Epithelial cell of proximal tubule (primary cell): ENCODE data around the gene ZFP3. TPM values are rescaled to one million over a fixed set of nuclear protein-coding genes. Genes with fewer than 3 reads are reported as not detected.
"Not testable (repeated sequence)": the region's sequence is repeated elsewhere in the genome, so short reads cannot be mapped to it uniquely, and the experiment has no call there.

Source experiments
- DNase-seq: peaks from one replicate; pipeline ENCODE4 v3.0.0-alpha.2; 2011; ENCODE audit warnings: low read depth
- H3K4me3 ChIP-seq: 2 replicates; pipeline ENCODE4 v1.5.1; 2011; ENCODE audit warnings: low read depth, mild to moderate bottlenecking, low read length
- CTCF ChIP-seq: conservative IDR thresholded peaks from 2 replicates; pipeline ENCODE4 v1.5.1; 2012; ENCODE audit warnings: low read depth, mild to moderate bottlenecking, low read length
- total RNA-seq: library from RNA; depleted of rRNA; stranded (reverse); fragments of >200 nt; gene quantifications from 2 replicates; pipeline ENCODE4 v1.2.3, GENCODE V29; 2015

The ZFP3 gene
- 1.2 and 1.7 TPM in 2 replicates for total RNA-seq

DNA sequence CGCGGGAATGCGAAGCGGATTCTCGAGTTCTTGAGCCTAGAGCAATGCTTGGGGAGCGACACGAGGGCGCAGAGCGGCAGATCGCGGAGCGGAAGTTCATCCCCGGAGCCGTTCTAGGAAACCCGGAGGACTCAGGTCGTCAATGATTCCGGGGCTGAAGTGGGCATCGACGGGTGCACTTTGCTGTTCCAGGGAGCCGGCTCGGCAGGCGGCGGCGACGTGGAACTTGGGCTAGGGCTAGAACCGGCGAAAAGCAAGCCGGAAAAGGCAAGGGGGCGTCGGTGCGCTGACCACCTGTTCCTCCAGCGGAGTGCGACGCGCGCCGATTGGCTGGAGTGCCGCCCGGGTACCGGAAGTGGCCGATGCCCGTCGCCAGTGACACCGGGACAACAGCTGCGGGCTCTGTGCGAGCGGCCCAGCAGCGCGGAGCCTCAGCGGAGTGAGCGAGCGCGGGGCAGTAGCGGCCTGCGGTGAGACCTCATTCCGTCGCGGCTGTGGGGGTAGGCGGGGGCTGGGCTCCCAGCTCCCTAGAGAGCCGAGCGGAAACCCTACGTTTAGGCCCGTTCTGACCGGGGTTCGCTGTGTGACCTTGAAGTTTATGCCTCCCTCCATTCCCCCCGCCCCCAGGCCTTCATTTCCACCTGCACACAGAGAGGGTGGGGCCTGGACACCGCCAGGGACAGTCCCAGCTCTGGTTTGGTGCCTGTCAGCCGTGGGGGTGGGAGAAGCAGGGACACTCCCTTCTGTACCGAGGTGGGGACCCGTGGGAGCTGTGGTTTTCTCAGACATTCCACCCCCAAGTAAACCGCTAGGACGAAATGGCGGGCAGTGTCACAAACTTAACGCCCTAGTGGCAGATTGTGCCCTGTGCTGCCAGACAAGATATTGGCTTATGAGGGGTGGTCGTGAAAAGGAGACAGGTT, at the start of gene ZFP3:
Gene ZFP3, plus strand, starts transcription at position 362 of the 923 bp plus-strand sequence. CDS start 13,038 bp downstream, outside the sequence.
- no peak for DNase-seq
- peak; percentile 7 for TF ChIP-seq CTCF
- peak within 1 kb of the TSS; percentile 73 for H3K4me3 ChIP-seq

- DNase-seq, H3K4me3 ChIP-seq: not testable (repeated sequence)
Measured at GRCh38 chr17:5030168-5030567, 48.1 kb upstream of the ZFP3 start.

- no peak for DNase-seq
- peak; percentile 76 for TF ChIP-seq CTCF
- peak overlapping the region; percentile 33 for H3K4me3 ChIP-seq
Measured at GRCh38 chr17:5031365-5032082, 46.7 kb upstream of the ZFP3 start.

GRCh38 chr17:5032865-5033264, 45.4 kb upstream of the ZFP3 start:
- TF ChIP-seq CTCF: no peak
- DNase-seq: no peak
- no peak overlapping the region for H3K4me3 ChIP-seq

GRCh38 chr17:5033352-5034015, 44.8 kb upstream of the ZFP3 start:
- no peak overlapping the region for H3K4me3 ChIP-seq
- DNase-seq: no peak
- TF ChIP-seq CTCF: no peak

GRCh38 chr17:5034063-5034462, 44.2 kb upstream of the ZFP3 start:
- DNase-seq: no peak
- no peak for TF ChIP-seq CTCF
- H3K4me3 ChIP-seq: no peak overlapping the region

GRCh38 chr17:5034651-5035050, 43.6 kb upstream of the ZFP3 start:
- TF ChIP-seq CTCF: no peak
- H3K4me3 ChIP-seq: no peak overlapping the region
- no peak for DNase-seq
